ENCODE measurements around the gene TLDC2.
A peak's percentile ranks its signal among the peaks of the same experiment; 100 is the strongest.
"Not testable (repeated sequence)": the region's sequence is repeated elsewhere in the genome, so short reads cannot be mapped to it uniquely, and the experiment has no call there.

Gene TLDC2

GRCh38 chr20:36866164-36866563, 9.8 kb upstream of the TLDC2 start:
- DNase-seq (ENCODE audit: insufficient read length, low spot score): no peak
- no peak for FAIRE-seq
- TF ChIP-seq POLR2A (IDR thresholded peaks at IDR 0.05; ENCODE audit: low read depth, low read length) (no peak), POLR2AphosphoS5 (IDR thresholded peaks at IDR 0.05; ENCODE audit: low read depth, low read length) (no peak), SPI1 (IDR thresholded peaks at IDR 0.05; ENCODE audit: low read depth, low read length) (no peak), POU2F2 (IDR thresholded peaks at IDR 0.05; ENCODE audit: low read depth, low read length) (no peak), PAX5 (IDR thresholded peaks at IDR 0.05; ENCODE audit: insufficient read depth, low read length, severe bottlenecking) (no peak)

- peak; percentile 55 for FAIRE-seq
- DNase-seq (ENCODE audit: insufficient read length, low spot score): no peak
- peak; percentile 65 for TF ChIP-seq SPI1 (IDR thresholded peaks at IDR 0.05; ENCODE audit: low read depth, low read length)
- TF ChIP-seq PAX5 (IDR thresholded peaks at IDR 0.05; ENCODE audit: insufficient read depth, low read length, severe bottlenecking): no peak
Measured at GRCh38 chr20:36866681-36867495, 9.1 kb upstream of the TLDC2 start.

DNA sequence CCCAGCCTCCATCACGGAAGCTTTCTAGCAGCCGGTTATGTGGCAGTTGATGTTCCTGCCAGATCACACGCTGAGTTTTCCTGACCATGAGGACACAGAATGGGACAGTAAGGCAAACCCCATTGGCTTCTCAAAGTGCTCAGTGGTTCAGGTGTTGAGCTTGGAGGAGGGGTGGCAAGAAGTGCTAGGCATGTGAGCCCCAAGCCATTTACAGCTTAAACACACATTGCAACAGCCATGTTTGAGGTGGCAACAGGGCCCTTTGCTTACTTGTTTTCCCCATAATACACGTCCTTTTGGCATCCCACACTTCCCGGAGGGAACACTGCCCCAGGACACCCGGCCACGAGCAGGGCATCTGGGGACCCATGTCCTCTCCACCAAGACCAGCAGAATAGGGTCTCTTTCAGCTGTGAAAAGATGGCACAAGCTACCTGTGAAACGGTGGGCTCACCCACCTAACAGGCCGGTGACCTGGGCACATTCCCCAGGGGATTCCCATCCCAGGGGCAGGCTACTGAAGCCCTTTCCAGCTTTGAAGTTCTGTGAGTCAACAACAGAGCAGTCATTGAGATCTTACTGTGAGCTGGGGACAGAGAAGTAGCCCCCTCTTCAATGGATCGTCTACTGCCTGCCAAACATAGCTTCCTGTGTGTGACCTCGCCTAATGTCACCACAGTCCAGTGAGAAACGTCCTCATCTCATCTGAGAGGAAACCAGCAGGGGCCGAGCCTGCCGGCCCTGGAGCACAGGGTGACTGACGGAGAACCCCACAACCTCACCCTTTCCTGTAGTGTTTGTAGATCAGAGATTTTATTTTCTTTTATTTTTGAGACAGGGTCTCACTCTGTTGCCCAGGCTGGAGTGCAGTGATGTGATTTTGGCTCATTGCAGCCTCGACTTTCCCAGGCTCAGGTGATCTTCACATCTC, 4.0 kb upstream of the TLDC2 start:
- TF ChIP-seq TAF1 (IDR thresholded peaks at IDR 0.05; ENCODE audit: low read depth, low read length) (no peak), PAX5 (IDR thresholded peaks at IDR 0.05; ENCODE audit: insufficient read depth, low read length, severe bottlenecking) (no peak), POU2F2 (IDR thresholded peaks at IDR 0.05; ENCODE audit: low read depth, low read length) (no peak), POLR2AphosphoS5 (IDR thresholded peaks at IDR 0.05; ENCODE audit: low read depth, low read length) (no peak), SPI1 (IDR thresholded peaks at IDR 0.05; ENCODE audit: low read depth, low read length) (no peak), POLR2A (IDR thresholded peaks at IDR 0.05; ENCODE audit: low read depth, low read length) (no peak)
- peak; percentile 72 for FAIRE-seq
- no peak for DNase-seq (ENCODE audit: insufficient read length, low spot score)

DNA sequence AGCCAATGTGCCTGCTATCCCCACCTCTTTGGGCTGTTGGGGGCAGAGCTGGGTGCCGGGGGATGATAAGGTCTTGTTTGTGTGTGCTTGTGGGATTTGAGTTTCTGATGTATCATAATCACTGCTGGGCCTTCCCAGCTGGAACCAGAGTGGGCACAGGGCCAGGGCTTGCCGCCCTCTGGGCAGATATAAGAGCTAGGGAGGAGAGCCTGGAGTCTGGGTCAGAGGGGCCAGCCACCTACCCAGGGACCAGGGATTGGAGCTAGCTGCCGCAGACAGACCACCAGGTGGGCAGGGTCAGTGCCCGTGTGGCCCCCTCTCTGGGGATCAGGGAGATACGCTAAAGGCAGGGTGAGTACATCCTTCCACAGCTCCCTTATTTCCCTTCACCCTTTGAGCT, 3.1 kb upstream of the TLDC2 start:
- TF ChIP-seq POU2F2 (IDR thresholded peaks at IDR 0.05; ENCODE audit: low read depth, low read length) (no peak), PAX5 (IDR thresholded peaks at IDR 0.05; ENCODE audit: insufficient read depth, low read length, severe bottlenecking) (no peak)
- DNase-seq (ENCODE audit: insufficient read length, low spot score) (no peak), FAIRE-seq (no peak)

DNA sequence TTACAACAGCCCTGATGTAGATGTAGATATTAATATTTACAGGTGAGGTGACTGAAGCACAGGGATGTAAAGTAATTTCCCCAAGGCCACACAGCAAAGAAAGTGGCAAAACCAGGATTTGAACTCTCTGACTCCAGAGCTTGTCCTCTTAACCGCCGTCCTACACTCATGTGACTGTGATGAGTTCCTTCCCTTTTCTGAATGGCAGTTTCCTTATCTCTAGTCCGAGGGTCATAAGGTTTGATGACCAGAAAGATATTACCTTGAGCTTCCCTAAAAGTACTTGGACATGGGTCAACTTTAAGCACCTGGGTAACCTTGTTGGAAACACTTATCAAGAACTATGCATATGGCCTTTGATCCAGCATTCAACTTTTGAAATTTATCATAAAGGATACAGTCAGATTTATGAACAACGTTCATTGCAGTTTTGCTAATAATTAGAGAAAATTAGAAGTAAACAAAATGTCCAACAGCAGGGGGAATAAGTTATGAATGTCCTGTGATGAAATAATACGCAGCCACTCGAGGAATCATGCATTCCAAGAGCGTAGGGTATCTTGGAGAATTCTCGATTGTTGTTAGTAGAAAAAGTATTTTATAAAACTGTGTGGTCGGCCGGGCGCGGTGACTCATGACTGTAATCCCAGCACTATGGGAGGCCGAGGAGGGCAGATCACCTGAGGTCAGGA, 2.3 kb upstream of the TLDC2 start:
- DNase-seq (ENCODE audit: insufficient read length, low spot score) (no peak), FAIRE-seq (no peak)
- TF ChIP-seq POLR2A (IDR thresholded peaks at IDR 0.05; ENCODE audit: low read depth, low read length) (no peak), SPI1 (IDR thresholded peaks at IDR 0.05; ENCODE audit: low read depth, low read length) (no peak), POU2F2 (IDR thresholded peaks at IDR 0.05; ENCODE audit: low read depth, low read length) (no peak), POLR2AphosphoS5 (IDR thresholded peaks at IDR 0.05; ENCODE audit: low read depth, low read length) (no peak), TAF1 (IDR thresholded peaks at IDR 0.05; ENCODE audit: low read depth, low read length) (no peak), PAX5 (IDR thresholded peaks at IDR 0.05; ENCODE audit: insufficient read depth, low read length, severe bottlenecking) (no peak)

DNA sequence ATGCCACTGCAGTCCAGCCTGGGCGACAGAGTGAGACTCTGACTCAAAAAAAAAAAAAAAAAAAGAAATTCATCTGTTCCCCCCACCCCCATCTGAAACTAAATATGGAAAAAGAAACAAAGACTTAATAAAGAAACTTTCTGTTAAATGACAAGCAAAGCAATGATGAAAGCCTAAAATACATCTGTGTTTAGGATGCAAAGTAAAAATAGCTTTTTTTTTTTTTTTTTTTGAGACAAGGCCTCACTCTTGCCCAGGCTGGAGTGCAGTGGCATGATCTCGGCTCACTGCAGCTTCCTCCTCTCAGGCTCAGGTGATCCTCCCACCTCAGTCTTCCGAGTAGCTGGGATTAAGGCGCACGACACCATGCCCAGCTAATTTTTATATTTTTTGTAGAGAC, 845 bp upstream of the TLDC2 start:
- FAIRE-seq; DNase-seq (ENCODE audit: insufficient read length, low spot score): not testable (repeated sequence)

DNA sequence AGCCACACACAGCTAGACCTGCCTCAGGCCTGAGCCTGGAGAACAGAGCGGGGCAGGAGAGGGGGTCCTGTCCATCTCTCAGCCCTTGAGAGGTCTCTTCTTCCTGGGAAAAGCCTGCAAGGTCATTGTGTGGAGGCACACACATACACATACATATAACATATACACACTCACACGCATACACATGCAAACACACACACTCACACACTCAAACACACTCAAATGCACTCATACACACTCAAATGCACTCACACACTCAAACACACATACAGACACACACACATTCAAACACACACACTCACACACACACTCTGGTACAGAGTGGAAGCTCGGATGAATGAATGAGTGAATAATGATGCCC, 515 bp downstream of the TLDC2 start:
- TF ChIP-seq PAX5 (IDR thresholded peaks at IDR 0.05; ENCODE audit: insufficient read depth, low read length, severe bottlenecking): no peak
- no peak for DNase-seq (ENCODE audit: insufficient read length, low spot score)
- peak; percentile 9 for FAIRE-seq

DNA sequence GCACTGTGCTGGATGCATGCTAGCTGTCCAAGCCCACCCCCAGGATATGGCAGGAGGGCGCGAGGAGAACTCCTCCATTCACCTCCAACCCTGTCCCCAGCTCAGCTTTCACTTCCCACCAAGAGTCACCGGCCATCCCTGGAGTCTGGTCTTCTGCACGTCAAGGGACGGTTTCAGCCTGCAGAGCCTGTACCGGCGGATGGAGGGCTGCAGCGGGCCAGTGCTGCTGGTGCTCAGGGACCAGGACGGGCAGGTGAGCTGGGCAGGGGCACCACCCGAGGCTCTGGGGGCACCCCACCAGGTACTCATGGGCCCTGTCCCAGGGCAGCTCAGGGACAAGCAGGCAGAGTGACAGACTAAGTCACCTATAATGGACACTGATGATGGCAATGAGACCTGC, 3.0 kb downstream of the TLDC2 start:
- DNase-seq (ENCODE audit: insufficient read length, low spot score) (no peak), FAIRE-seq (no peak)
- TF ChIP-seq PAX5 (IDR thresholded peaks at IDR 0.05; ENCODE audit: insufficient read depth, low read length, severe bottlenecking): no peak
- no peak for TF ChIP-seq POU2F2 (IDR thresholded peaks at IDR 0.05; ENCODE audit: low read depth, low read length)
- TF ChIP-seq POLR2A (IDR thresholded peaks at IDR 0.05; ENCODE audit: low read depth, low read length): no peak
- no peak for TF ChIP-seq SPI1 (IDR thresholded peaks at IDR 0.05; ENCODE audit: low read depth, low read length)
- no peak for TF ChIP-seq TAF1 (IDR thresholded peaks at IDR 0.05; ENCODE audit: low read depth, low read length)
- no peak for TF ChIP-seq POLR2AphosphoS5 (IDR thresholded peaks at IDR 0.05; ENCODE audit: low read depth, low read length)

- FAIRE-seq (no peak), DNase-seq (ENCODE audit: insufficient read length, low spot score) (no peak)
- TF ChIP-seq POLR2A (IDR thresholded peaks at IDR 0.05; ENCODE audit: low read depth, low read length) (no peak), POLR2AphosphoS5 (IDR thresholded peaks at IDR 0.05; ENCODE audit: low read depth, low read length) (no peak), PAX5 (IDR thresholded peaks at IDR 0.05; ENCODE audit: insufficient read depth, low read length, severe bottlenecking) (no peak), POU2F2 (IDR thresholded peaks at IDR 0.05; ENCODE audit: low read depth, low read length) (no peak), TAF1 (IDR thresholded peaks at IDR 0.05; ENCODE audit: low read depth, low read length) (no peak), SPI1 (IDR thresholded peaks at IDR 0.05; ENCODE audit: low read depth, low read length) (no peak)
Measured at GRCh38 chr20:36880741-36881250, 4.9 kb downstream of the TLDC2 start.

- DNase-seq (ENCODE audit: insufficient read length, low spot score) (no peak), FAIRE-seq (no peak)
- TF ChIP-seq PAX5 (IDR thresholded peaks at IDR 0.05; ENCODE audit: insufficient read depth, low read length, severe bottlenecking): no peak
- TF ChIP-seq POLR2AphosphoS5 (IDR thresholded peaks at IDR 0.05; ENCODE audit: low read depth, low read length): no peak
- TF ChIP-seq POU2F2 (IDR thresholded peaks at IDR 0.05; ENCODE audit: low read depth, low read length): no peak
- TF ChIP-seq POLR2A (IDR thresholded peaks at IDR 0.05; ENCODE audit: low read depth, low read length): no peak
- TF ChIP-seq SPI1 (IDR thresholded peaks at IDR 0.05; ENCODE audit: low read depth, low read length): no peak
- TF ChIP-seq TAF1 (IDR thresholded peaks at IDR 0.05; ENCODE audit: low read depth, low read length): no peak
Measured at GRCh38 chr20:36881331-36881730, 5.4 kb downstream of the TLDC2 start.

Measured in GM12891 (cell line).